Endothelial cell of umbilical vein (primary cell): Measurements from ENCODE around the gene NOL6. TPM values are rescaled to one million over a fixed set of nuclear protein-coding genes. Genes with fewer than 3 reads are reported as not detected.

Experiments used
- BruUV-seq: library from RNA; stranded (reverse); fragments of 400-500 nt; replicated peaks from 2 replicates; lab custom pipeline; 2021; lab: Mats Ljungman, UMichigan
- CTCF ChIA-PET: fragments of 300-600, 350-600 bp; sonication (Branson Sonifier 250); formaldehyde crosslinking; loops from one replicate; lab custom pipeline; 2021; ENCODE audit warnings: antibody characterized with exemption, inconsistent platforms; lab: Charles Lee
- POLR2A ChIA-PET: fragments of 300-600, 350-600 bp; sonication (Branson Sonifier 250); formaldehyde crosslinking; loops from one replicate; lab custom pipeline; 2021; ENCODE audit warnings: antibody characterized with exemption, inconsistent platforms; lab: Charles Lee
- DNase-seq: peaks from one replicate; pipeline ENCODE4 v3.0.0-alpha.2; 2011; ENCODE audit warnings: low read depth, low spot score
- FAIRE-seq: peaks from 2 replicates; lab custom pipeline; 2011; peaks lifted over from hg19 to GRCh38; lab: Jason Lieb, UNC
- H2AFZ ChIP-seq: 2 replicates; pipeline ENCODE4 v1.6.0; 2012; ENCODE audit warnings: low read depth, low read length, control low read depth, inconsistent platforms
- H3K27ac ChIP-seq: 2 replicates; pipeline ENCODE4 v1.5.1; 2011; ENCODE audit warnings: low read depth, mild to moderate bottlenecking, control low read depth, low read length, moderate library complexity; ENCODE audit not compliant: insufficient read depth
- H3K27me3 ChIP-seq, 2 experiments: 2 replicates each; pipeline versions ENCODE4 v1.6.0 to v1.6.1; 2011; ENCODE audit warnings: low read length in 2 of 2, mixed read lengths in 1 of 2; ENCODE audit not compliant: control insufficient read depth in 2 of 2, insufficient read depth in 2 of 2
- H3K36me3 ChIP-seq, 2 experiments: 2 replicates in 1 of 2; 3 replicates in 1 of 2; pipeline ENCODE4 v1.5.1; 2011; ENCODE audit warnings: low read length in 2 of 2, mild to moderate bottlenecking in 1 of 2, moderate library complexity in 1 of 2; ENCODE audit not compliant: control insufficient read depth in 2 of 2, insufficient read depth in 2 of 2; ENCODE audit errors: extremely low read depth in 1 of 2
- H3K4me1 ChIP-seq: 3 replicates; pipeline ENCODE4 v1.5.1; 2011; ENCODE audit warnings: mild to moderate bottlenecking, low read length; ENCODE audit not compliant: control insufficient read depth, insufficient read depth; ENCODE audit errors: extremely low read depth
- H3K4me2 ChIP-seq: 2 replicates; pipeline ENCODE4 v1.6.1; 2011; ENCODE audit warnings: low read length, control low read depth, mixed read lengths; ENCODE audit not compliant: insufficient read depth
- H3K4me3 ChIP-seq, 3 experiments: fragments of 200-600 bp in 1 of 3; sonication (generic), shearing (Covaris generic) in 1 of 3; replicated peaks in 1 of 3; 2 replicates each; pipeline ENCODE4 v1.5.1; 2011 to 2016; ENCODE audit warnings: control low read depth in 3 of 3, low read length in 3 of 3, mild to moderate bottlenecking in 2 of 3, inconsistent platforms in 1 of 3, low read depth in 1 of 3, moderate library complexity in 1 of 3; ENCODE audit not compliant: insufficient read depth in 1 of 3
- H3K79me2 ChIP-seq: 2 replicates; pipeline ENCODE4 v1.6.0; 2012; ENCODE audit warnings: low read length, inconsistent platforms; ENCODE audit not compliant: control insufficient read depth, insufficient read depth
- H3K9ac ChIP-seq: replicated peaks from 2 replicates; pipeline ENCODE3; 2011; ENCODE audit warnings: low read length, control low read depth; ENCODE audit not compliant: insufficient read depth; ENCODE audit errors: extremely low read depth
- H3K9me1 ChIP-seq: replicated peaks from 3 replicates; pipeline ENCODE4 v1.6.0; 2011; ENCODE audit warnings: mild to moderate bottlenecking, low read length; ENCODE audit not compliant: control insufficient read depth, insufficient read depth; ENCODE audit errors: extremely low read depth
- H3K9me3 ChIP-seq: replicated peaks from 2 replicates; pipeline ENCODE4 v1.5.1; 2012; ENCODE audit warnings: low read length, inconsistent platforms; ENCODE audit not compliant: control insufficient read depth, insufficient read depth
- H4K20me1 ChIP-seq: replicated peaks from 2 replicates; pipeline ENCODE3; 2011; ENCODE audit warnings: mild to moderate bottlenecking, low read length; ENCODE audit not compliant: control insufficient read depth, insufficient read depth; ENCODE audit errors: extremely low read depth
- CTCF ChIP-seq, 2 donors: IDR thresholded peaks; 1 replicate in 1 of 2; 2 replicates in 1 of 2; pipeline ENCODE4 v1.5.1; 2011; ENCODE audit warnings: low read length in 2 of 2, mild to moderate bottlenecking in 2 of 2, moderate library complexity in 2 of 2, control low read depth in 1 of 2, inconsistent platforms in 1 of 2, low read depth in 1 of 2; ENCODE audit not compliant: insufficient read depth in 1 of 2; ENCODE audit errors: extremely low read depth in 1 of 2
- EZH2 ChIP-seq: IDR thresholded peaks from 2 replicates; pipeline ENCODE4 v1.6.1; 2012; ENCODE audit warnings: borderline replicate concordance, low read depth, mild to moderate bottlenecking, moderate library complexity, low read length, inconsistent platforms; ENCODE audit not compliant: severe bottlenecking
- FOS ChIP-seq: IDR thresholded peaks from 2 replicates; pipeline ENCODE4 v1.6.1; 2011; ENCODE audit warnings: mild to moderate bottlenecking, low read length, moderate library complexity, borderline replicate concordance; ENCODE audit not compliant: insufficient read depth
- GATA2 ChIP-seq: IDR thresholded peaks from 2 replicates; pipeline ENCODE4 v1.7.0; 2011; ENCODE audit warnings: low read depth, mild to moderate bottlenecking, moderate library complexity, mixed read lengths, low read length; ENCODE audit not compliant: insufficient read length, insufficient read depth
- JUN ChIP-seq: IDR thresholded peaks from 2 replicates; pipeline ENCODE4 v1.6.1; 2011; ENCODE audit warnings: borderline replicate concordance, low read depth; ENCODE audit not compliant: insufficient read length, insufficient read depth
- POLR2A ChIP-seq: IDR thresholded peaks from 2 replicates; pipeline ENCODE4 v1.6.1; 2012; ENCODE audit warnings: low read depth, mild to moderate bottlenecking, control low read depth, low read length
- POLR2AphosphoS5 ChIP-seq: IDR thresholded peaks from 2 replicates; pipeline ENCODE4 v1.6.1; 2012; ENCODE audit warnings: low read depth, mild to moderate bottlenecking, control low read depth, low read length, moderate library complexity; ENCODE audit not compliant: insufficient read depth
- dilution Hi-C: fragments of 300-500 bp; cut with MboI; formaldehyde crosslinking; loops from one replicate; pipeline ENCODE4 v1.15.0; 2019; ENCODE audit warnings: low sequenced_read_pairs; ENCODE audit not compliant: extremely low pct_ligation_motif_present
- intact Hi-C: fragments of 100-400 bp; cut with micrococcal nuclease; formaldehyde crosslinking; loops from one replicate; pipeline ENCODE4 v1.10.0; 2022
- polyA plus RNA-seq, 4 experiments: library from polyadenylated mRNA; depleted of rRNA in 3 of 4; stranded (reverse) in 3 of 4; unstranded in 1 of 4; fragments of >200 nt; gene quantifications; 2 replicates each; pipeline versions ENCODE4 v1.2.1 to v1.2.3, GENCODE V29; 2011 to 2012; ENCODE audit warnings: missing spikeins in 1 of 4
- total RNA-seq: library from RNA; stranded (reverse); gene quantifications from 2 replicates; pipeline ENCODE4 v1.2.3, GENCODE V29; 2021
- TF ChIP-seq, protein P1 (sequence below): IDR thresholded peaks from 2 replicates; pipeline ENCODE4 v1.6.1; 2011; ENCODE audit not compliant: insufficient read depth, insufficient read length

NOL6 gene
- total and polyA plus RNA-seq, 2 donors (not counting 3 experiments of a cell fraction or from before 2014, with no cell fraction given): 35.7 to 45.1 TPM

DNA sequence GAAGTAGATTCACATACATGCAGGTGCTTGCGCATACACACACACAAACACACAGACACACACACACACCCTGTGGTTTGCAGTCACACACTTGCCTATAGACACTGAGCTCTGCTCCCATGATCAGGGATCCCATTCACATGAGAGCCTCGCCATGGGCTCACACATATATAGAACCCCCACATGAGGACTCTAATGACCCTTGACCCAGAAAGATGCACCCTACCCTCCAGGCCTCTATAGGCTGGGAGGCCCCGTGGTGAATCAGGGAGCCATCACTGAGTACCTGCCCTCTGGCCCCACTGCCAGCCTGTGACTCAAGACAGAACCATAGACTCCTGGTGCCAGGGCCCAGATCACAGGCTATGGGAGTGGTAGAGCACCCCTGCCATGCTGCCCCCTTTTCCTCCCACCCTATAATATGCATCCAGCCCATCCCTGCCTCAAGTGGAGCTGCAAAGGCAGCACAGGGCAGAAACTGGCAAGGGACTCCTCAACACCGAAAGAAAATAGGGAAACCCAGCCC lies 23.0 kb downstream of the NOL6 start:
- FAIRE-seq (no peak), DNase-seq (no peak)
- Histone ChIP-seq H3K4me2 (no peak overlapping the region), H2AFZ (no peak overlapping the region), H3K9ac (no peak overlapping the region), H4K20me1 (no peaks in the 10 kb centered on the region), H3K9me1 (no peaks in the 10 kb centered on the region), H3K36me3 (no peaks in the 10 kb centered on the region), H3K9me3 (no peaks in the 10 kb centered on the region), H3K4me3 (no peak overlapping the region), H3K27me3 (peaks cover 0 to 2% of the 10 kb centered on the region in 2 experiments), H3K79me2 (no peaks in the 10 kb centered on the region), H3K4me1 (peaks cover 16% of the 10 kb centered on the region), H3K27ac (no peak overlapping the region)
- ChIA-PET POLR2A (no interaction called here), CTCF (interaction anchor here (0.6 to 5.5 kb wide), 8 partner anchors 10 to 164 kb away, joined by 3 to 121 read pairs (median 24); no protein-coding TSS in a partner anchor)
- no TSS peak for BruUV-seq
- dilution Hi-C loops: no loop called here
- TF ChIP-seq POLR2A: no peak
- TF ChIP-seq POLR2AphosphoS5: no peak
- no peak for TF ChIP-seq CTCF (IDR thresholded peaks at IDR 0.05; ENCODE audit: extremely low read depth in 1 of 2, insufficient read depth in 1 of 2, low read depth in 1 of 2, low read length in 2 of 2)
- TF ChIP-seq GATA2: no peak
- TF ChIP-seq EZH2: no peak
- intact Hi-C loops: loop anchor here (5.0 kb wide), 1 partner anchor 43 kb away; no protein-coding TSS in a partner anchor

DNA sequence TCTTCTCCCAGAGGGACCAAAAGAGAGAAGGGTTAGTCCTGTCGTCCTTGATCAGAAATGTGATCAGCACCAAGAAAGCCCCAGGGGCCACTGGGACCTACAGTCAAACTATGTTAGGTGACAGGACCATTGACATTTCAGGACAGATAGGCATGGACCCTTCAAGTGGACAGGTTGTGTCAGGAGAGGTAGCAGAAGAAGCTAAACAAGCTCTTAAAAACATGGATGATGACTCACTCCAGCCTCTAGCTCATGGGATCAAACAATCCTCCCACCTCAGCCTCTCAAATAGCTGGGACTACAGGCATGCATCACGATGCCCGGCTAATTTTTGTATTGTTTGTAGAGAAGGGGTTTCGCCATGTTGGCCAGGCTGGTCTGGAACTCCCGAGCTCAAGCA lies 24.0 kb downstream of the NOL6 start:
- ChIA-PET CTCF (interaction anchor here (1.0 to 5.5 kb wide), 3 partner anchors 9 to 75 kb away, joined by 3 to 121 read pairs (median 119); no protein-coding TSS in a partner anchor), POLR2A (no interaction called here)
- Histone ChIP-seq H3K27me3 (peaks cover 0 to 2% of the 10 kb centered on the region in 2 experiments), H3K9me1 (no peaks in the 10 kb centered on the region), H3K27ac (no peak overlapping the region), H3K4me3 (no peak overlapping the region), H2AFZ (no peak overlapping the region), H4K20me1 (no peaks in the 10 kb centered on the region), H3K9ac (no peak overlapping the region), H3K4me1 (peaks cover 16% of the 10 kb centered on the region), H3K79me2 (no peaks in the 10 kb centered on the region), H3K9me3 (no peaks in the 10 kb centered on the region), H3K4me2 (no peak overlapping the region), H3K36me3 (no peaks in the 10 kb centered on the region)
- dilution Hi-C loops (no loop called here), intact Hi-C loops (loop anchor here (5.0 kb wide), 1 partner anchor 42 kb away; no protein-coding TSS in a partner anchor)
- DNase-seq (no peak), FAIRE-seq (no peak)
- TF ChIP-seq POLR2AphosphoS5 (no peak), FOS (no peak), EZH2 (no peak), JUN (no peak), GATA2 (no peak)
- TF ChIP-seq, protein P1, sequence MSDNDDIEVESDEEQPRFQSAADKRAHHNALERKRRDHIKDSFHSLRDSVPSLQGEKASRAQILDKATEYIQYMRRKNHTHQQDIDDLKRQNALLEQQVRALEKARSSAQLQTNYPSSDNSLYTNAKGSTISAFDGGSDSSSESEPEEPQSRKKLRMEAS: no peak
- BruUV-seq: no TSS peak
